Gastroesophageal sphincter (tissue), 3 donors: ENCODE results near the gene G6PC3.
A peak's percentile ranks its signal among the peaks of the same experiment; 100 is the strongest.

ENCODE experiments used
- CTCF ChIP-seq, 4 experiments: fragments of 200-600 bp in 2 of 4; fragments of 450-650 bp in 2 of 4; sonication (generic) in 1 of 4; IDR thresholded peaks; one replicate each; pipeline ENCODE4 v1.5.1; 2017 to 2019; ENCODE audit warnings: antibody characterized with exemption in 4 of 4, mild to moderate bottlenecking in 2 of 4, moderate library complexity in 2 of 4
- EP300 ChIP-seq: sonication (generic); formaldehyde crosslinking; IDR thresholded peaks from one replicate; pipeline ENCODE4 v1.6.1; 2017; ENCODE audit warnings: antibody characterized with exemption, mild to moderate bottlenecking
- POLR2A ChIP-seq, 2 donors: fragments of 450-650 bp; IDR thresholded peaks; one replicate each; pipeline ENCODE4 v1.6.1; 2017; ENCODE audit warnings: antibody characterized with exemption in 2 of 2, mild to moderate bottlenecking in 2 of 2, moderate library complexity in 1 of 2
- POLR2AphosphoS5 ChIP-seq: sonication (generic); formaldehyde crosslinking; IDR thresholded peaks from one replicate; pipeline ENCODE4 v1.6.1; 2017; ENCODE audit warnings: antibody characterized with exemption

GRCh38 chr17:44066204-44066930, 4.2 kb upstream of the G6PC3 start, which contains the start of gene LSM12:
- peak in 2 of 4 experiments; percentile 8 to 9 for TF ChIP-seq CTCF (IDR thresholded peaks at IDR 0.05)
- TF ChIP-seq POLR2A (IDR thresholded peaks at IDR 0.05), result peak; percentile 65 to 79
- peak; percentile 34 for TF ChIP-seq POLR2AphosphoS5
- TF ChIP-seq EP300, result no peak
